ENCODE results near the gene ADAMTS14.

Gene ADAMTS14

DNA sequence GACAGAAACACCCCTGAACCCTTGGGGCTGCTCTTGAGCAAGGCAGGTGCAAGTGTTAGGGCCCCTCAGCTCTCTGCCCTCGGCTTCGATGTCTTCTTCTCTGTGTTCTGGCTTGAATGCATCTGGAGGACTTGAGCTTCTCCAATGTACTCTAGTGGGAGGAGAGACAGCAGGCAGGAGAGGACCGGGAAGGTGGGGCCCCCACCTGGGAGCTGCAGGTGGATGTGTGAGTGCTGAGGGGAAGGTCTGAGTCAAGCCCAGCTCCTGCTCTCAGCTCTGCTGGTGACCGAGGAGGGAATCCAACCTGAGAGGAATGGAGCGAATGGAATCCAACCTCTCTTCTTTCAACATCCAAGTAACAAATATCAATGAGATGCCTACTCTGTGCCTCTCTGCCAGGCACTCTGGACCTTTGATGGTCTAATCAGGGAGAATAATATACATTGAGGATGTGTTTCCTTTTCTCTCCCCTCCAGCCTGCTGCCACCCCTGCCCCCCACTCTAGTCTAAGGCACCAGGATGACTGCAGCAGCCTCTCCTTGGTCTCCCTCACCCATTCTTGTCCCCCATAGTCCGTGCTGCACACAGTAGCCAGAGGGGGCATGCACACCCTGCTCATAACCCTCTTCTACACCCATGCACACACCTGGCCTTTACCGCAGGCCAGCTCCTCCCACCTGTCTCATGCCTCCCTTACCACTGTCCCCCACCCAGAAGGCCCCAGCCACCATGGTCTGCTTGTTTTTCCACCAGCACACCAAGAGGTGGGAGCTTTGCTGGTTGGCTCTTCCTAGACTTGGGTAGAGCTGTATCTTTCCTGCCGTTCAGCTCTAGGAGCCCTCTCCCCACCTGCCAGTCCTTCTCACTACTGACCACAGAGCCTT lies 99.2 kb downstream of the ADAMTS14 start:
- TF ChIP-seq CSDC2 (CRISPR knock-in tag; IDR thresholded peaks at IDR 0.05) (no peak), CSRNP3 (CRISPR knock-in tag; IDR thresholded peaks at IDR 0.05) (no peak), ZFP30 (CRISPR knock-in tag; IDR thresholded peaks at IDR 0.05) (no peak), ZNF565 (CRISPR knock-in tag; conservative IDR thresholded peaks at IDR 0.05; ENCODE audit: low read depth) (no peak), CREB5 (CRISPR knock-in tag; IDR thresholded peaks at IDR 0.05; ENCODE audit: low read depth) (no peak), POU6F1 (CRISPR knock-in tag; IDR thresholded peaks at IDR 0.05; ENCODE audit: borderline replicate concordance, low read depth) (no peak), GLIS3 (CRISPR knock-in tag; IDR thresholded peaks at IDR 0.05) (no peak), RARB (CRISPR knock-in tag; IDR thresholded peaks at IDR 0.05) (no peak), TSHZ2 (CRISPR knock-in tag; IDR thresholded peaks at IDR 0.05) (no peak), TOX (CRISPR knock-in tag; IDR thresholded peaks at IDR 0.05; ENCODE audit: borderline replicate concordance) (no peak)
- TF ChIP-seq, protein P1, sequence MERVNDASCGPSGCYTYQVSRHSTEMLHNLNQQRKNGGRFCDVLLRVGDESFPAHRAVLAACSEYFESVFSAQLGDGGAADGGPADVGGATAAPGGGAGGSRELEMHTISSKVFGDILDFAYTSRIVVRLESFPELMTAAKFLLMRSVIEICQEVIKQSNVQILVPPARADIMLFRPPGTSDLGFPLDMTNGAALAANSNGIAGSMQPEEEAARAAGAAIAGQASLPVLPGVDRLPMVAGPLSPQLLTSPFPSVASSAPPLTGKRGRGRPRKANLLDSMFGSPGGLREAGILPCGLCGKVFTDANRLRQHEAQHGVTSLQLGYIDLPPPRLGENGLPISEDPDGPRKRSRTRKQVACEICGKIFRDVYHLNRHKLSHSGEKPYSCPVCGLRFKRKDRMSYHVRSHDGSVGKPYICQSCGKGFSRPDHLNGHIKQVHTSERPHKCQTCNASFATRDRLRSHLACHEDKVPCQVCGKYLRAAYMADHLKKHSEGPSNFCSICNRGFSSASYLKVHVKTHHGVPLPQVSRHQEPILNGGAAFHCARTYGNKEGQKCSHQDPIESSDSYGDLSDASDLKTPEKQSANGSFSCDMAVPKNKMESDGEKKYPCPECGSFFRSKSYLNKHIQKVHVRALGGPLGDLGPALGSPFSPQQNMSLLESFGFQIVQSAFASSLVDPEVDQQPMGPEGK (CRISPR knock-in tag; IDR thresholded peaks at IDR 0.05; ENCODE audit: borderline replicate concordance), result no peak
- ATAC-seq, result no peak

DNA sequence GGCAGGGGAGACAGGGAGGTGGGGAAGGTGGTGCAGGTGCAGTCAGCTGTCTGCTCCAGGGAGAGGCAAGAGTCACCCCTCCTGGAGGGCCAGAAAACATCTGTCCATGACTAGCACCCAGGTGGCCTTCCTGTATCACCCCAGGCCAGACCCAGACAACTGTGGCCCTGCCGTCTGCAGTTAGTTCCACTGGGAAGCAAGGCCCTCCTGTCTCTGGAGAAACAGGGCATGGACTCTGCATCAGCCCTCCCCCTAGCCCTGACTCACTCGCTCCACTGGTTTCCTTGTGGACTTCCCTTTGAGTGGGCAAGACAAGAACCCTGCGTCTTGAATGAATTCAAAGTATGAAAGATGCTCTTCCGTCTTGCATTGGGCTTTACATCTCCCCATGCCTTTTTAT lies 100.3 kb downstream of the ADAMTS14 start:
- no peak for TF ChIP-seq ISL1 (CRISPR knock-in tag; IDR thresholded peaks at IDR 0.05)
- no peak for TF ChIP-seq ZFP3 (CRISPR knock-in tag; IDR thresholded peaks at IDR 0.05)
- TF ChIP-seq POU6F1 (CRISPR knock-in tag; IDR thresholded peaks at IDR 0.05; ENCODE audit: borderline replicate concordance, low read depth), result no peak
- TF ChIP-seq PPARA (CRISPR knock-in tag; IDR thresholded peaks at IDR 0.05; ENCODE audit: borderline replicate concordance), result no peak
- no peak for TF ChIP-seq CSRNP3 (CRISPR knock-in tag; IDR thresholded peaks at IDR 0.05)
- no peak for TF ChIP-seq CREB5 (CRISPR knock-in tag; IDR thresholded peaks at IDR 0.05; ENCODE audit: low read depth)
- TF ChIP-seq ZNF8 (CRISPR knock-in tag; IDR thresholded peaks at IDR 0.05), result no peak
- no peak for TF ChIP-seq RARB (CRISPR knock-in tag; IDR thresholded peaks at IDR 0.05)
- TF ChIP-seq CSDC2 (CRISPR knock-in tag; IDR thresholded peaks at IDR 0.05), result no peak
- no peak for TF ChIP-seq BACH2 (CRISPR knock-in tag; IDR thresholded peaks at IDR 0.05; ENCODE audit: borderline replicate concordance)
- TF ChIP-seq ZFP30 (CRISPR knock-in tag; IDR thresholded peaks at IDR 0.05), result no peak
- no peak for TF ChIP-seq TCF4 (CRISPR knock-in tag; IDR thresholded peaks at IDR 0.05; ENCODE audit: borderline replicate concordance)
- no peak for TF ChIP-seq OSR1 (CRISPR knock-in tag; IDR thresholded peaks at IDR 0.05)
- no peak for TF ChIP-seq ZC3H10 (CRISPR knock-in tag; IDR thresholded peaks at IDR 0.05)
- no peak for TF ChIP-seq TOX (CRISPR knock-in tag; IDR thresholded peaks at IDR 0.05; ENCODE audit: borderline replicate concordance)
- ATAC-seq, result no peak

Data from SK-N-SH treated with all-trans-retinoic acid at 6 μM for 48 hours (cell line).